ENCODE results near the gene PTH2.

GRCh38 chr19:49453757-49454240, 30.6 kb upstream of the PTH2 start:
- TF ChIP-seq CTCF (IDR thresholded peaks at IDR 0.05): peak in 1 of 7 experiments; percentile 7
- TF ChIP-seq POLR2A (IDR thresholded peaks at IDR 0.05): no peak

Data from body of pancreas (tissue), 4 donors.